Heart left ventricle (tissue), 16 donors: ENCODE data around the gene SKI. TPM values are rescaled to one million over a fixed set of nuclear protein-coding genes. Genes with fewer than 3 reads are reported as not detected.

Experiments
- ATAC-seq, 4 donors: fragments of 200-7000 bp; cut with Tn5 transposase; one replicate each; pipeline ENCODE4 v1.9.1; 2020 to 2022; ENCODE audit warnings: moderate library complexity in 4 of 4, mild to moderate bottlenecking in 3 of 4, moderate number of reproducible peaks in 1 of 4
- DNase-seq, 5 donors: peaks; one replicate each; pipeline ENCODE4 v3.0.0-alpha.2; 2020
- H3K27ac ChIP-seq, 12 donors: fragments of 200-600 bp; sonication (generic) in 4 of 12; one replicate each; pipeline versions ENCODE4 v1.5.0 to v1.8.0; 2016 to 2022; ENCODE audit warnings: mild to moderate bottlenecking in 2 of 12
- H3K27me3 ChIP-seq, 9 donors: fragments of 200-600 bp; sonication (generic) in 2 of 9; one replicate each; pipeline versions ENCODE4 v1.5.1 to v1.8.0; 2016 to 2022; ENCODE audit warnings: mild to moderate bottlenecking in 3 of 9
- H3K36me3 ChIP-seq, 9 donors: fragments of 200-600 bp; sonication (generic) in 2 of 9; one replicate each; pipeline versions ENCODE4 v1.5.0 to v1.8.0; 2018 to 2022; ENCODE audit warnings: mild to moderate bottlenecking in 2 of 9
- H3K4me1 ChIP-seq, 12 donors: fragments of 200-600 bp; sonication (generic) in 4 of 12; one replicate each; pipeline versions ENCODE4 v1.5.0 to v1.8.0; 2016 to 2022; ENCODE audit warnings: mild to moderate bottlenecking in 3 of 12
- H3K4me3 ChIP-seq, 12 donors: fragments of 200-600 bp; sonication (generic) in 4 of 12; one replicate each; pipeline versions ENCODE4 v1.5.0 to v1.8.0; 2017 to 2022; ENCODE audit warnings: mild to moderate bottlenecking in 9 of 12, moderate library complexity in 4 of 12
- H3K9me3 ChIP-seq, 12 donors: fragments of 200-600 bp; sonication (generic) in 4 of 12; one replicate each; pipeline versions ENCODE4 v1.5.0 to v1.8.0; 2016 to 2022; ENCODE audit warnings: mild to moderate bottlenecking in 1 of 12
- CTCF ChIP-seq, 12 donors: fragments of 200-600 bp; sonication (generic) in 4 of 12; IDR thresholded peaks; one replicate each; pipeline versions ENCODE4 v1.5.0 to v1.8.0; 2018 to 2022; ENCODE audit warnings: antibody characterized with exemption in 12 of 12, mild to moderate bottlenecking in 5 of 12
- POLR2A ChIP-seq, 2 donors: fragments of 450-650 bp; IDR thresholded peaks; one replicate each; pipeline ENCODE4 v1.6.1; 2017; ENCODE audit warnings: antibody characterized with exemption in 2 of 2, mild to moderate bottlenecking in 2 of 2, moderate library complexity in 2 of 2
- WGBS, 4 donors: extraction: QIAGEN DNeasy Blood & Tissue Kit in 2 of 4; methylation state at CpG; one replicate each; pipeline versions ENCODE4 v1.1.5 to v1.1.7; 2013 to 2018; 5-methylcytosine and 5-hydroxymethylcytosine counted together
- intact Hi-C, 10 donors: fragments of 100-400 bp; cut with DNase I; formaldehyde crosslinking; loops; one replicate each; pipeline versions ENCODE4 v1.11.1 to v1.14.2; 2022
- polyA plus RNA-seq, 2 donors: library from polyadenylated mRNA; stranded (reverse); fragments of 200-250 nt; gene quantifications; one replicate each; pipeline ENCODE4 v1.2.3, GENCODE V29; 2013
- total RNA-seq, 9 donors: library from RNA; depleted of rRNA in 2 of 9; stranded (reverse); fragments of >200 nt in 2 of 9; fragmentation: NEBNext Ultra II Directional in 3 of 9; extraction: Animal tissue kit (Norgen Biotek cat#: 25700) in 3 of 9; gene quantifications; one replicate each; pipeline versions ENCODE4 v1.1.0 to v1.2.4, GENCODE V29; 2016 to 2023
- donor health status: ischemic (EF 13 %, LVEDD 7.1; RV severe dilation, severe dysfunction).
- donor health status: healthy with polysubstance abuse.
- donor health status: DM: no; HTN: yes; CAD: no.
- donor health status: DM: no; HTN: no; CAD: no.
- donor health status: ischemic (EF 25% LVEDD 6.9; RV normal size, moderate dysfunction).
- donor health status: ischemic (EF 25% LVEDD 5.7; RV mildly dilated, moderate dysfunction).
- donor health status: healthy.
- donor health status: DM: yes; HTN: yes; CAD: no.
- donor health status: ischemic (EF 35%, LVEDD 5.7; RV mildly dilated, moderate dysfunction).
- donor health status: nonischemic (EF 11% LVEDD 7.7; RV severe dilation, severe dysfunction).
- donor health status: DM: yes; HTN: yes; CAD: no.
- donor health status: PGD.
- donor health status: ischemic (EF 29% LVEDD 5.4; RV normal size, mild dysfunction).
- donor health status: nonischemic (EF 23%, LVEDD 6.1; RV moderate dilation, normal function).

Gene SKI
- total and polyA plus RNA-seq, 11 donors, result 16.9 to 52.7 (median 38.9) TPM

- no peak overlapping the region for H3K4me3 ChIP-seq
- WGBS, 4 donors, result 92 to 96% (median 95%) methylated on average over 12 to 25 of the region's 25 CpGs
- intact Hi-C loops, result no loop called here
These were observed 12.0 kb upstream of the SKI start for GRCh38 chr1:2215909-2216766.

DNA sequence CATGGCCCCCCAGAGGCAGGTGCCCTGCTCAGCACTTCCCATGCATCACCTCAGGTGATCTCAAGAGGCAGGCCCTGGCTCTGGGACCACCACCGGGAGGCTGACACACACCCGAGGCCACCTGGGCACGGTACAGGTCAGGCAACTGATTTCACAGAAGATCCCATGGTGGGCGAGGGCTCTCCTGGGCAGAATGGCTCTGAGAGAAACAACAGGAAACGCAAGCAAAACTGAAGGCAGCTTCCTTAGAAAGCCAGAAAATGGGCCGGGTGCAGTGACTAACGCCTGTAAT lies 11.4 kb upstream of the SKI start:
- Histone ChIP-seq H3K9me3 (no peaks in the 10 kb centered on the region), H3K4me1 (peaks cover 16 to 41% (median 35%) of the 10 kb centered on the region in 12 donors), H3K36me3 (no peaks in the 10 kb centered on the region), H3K27ac (no peak overlapping the region), H3K27me3 (no peaks in the 10 kb centered on the region), H3K4me3 (no peak overlapping the region)
- intact Hi-C loops, result no loop called here
- WGBS, 4 donors, result 73 to 94% (median 83%) methylated on average over 3 to 7 of the region's 7 CpGs
- DNase-seq (peak in 2 of 5 donors; percentile 17 to 63), ATAC-seq (no peak)
- TF ChIP-seq CTCF (IDR thresholded peaks at IDR 0.05) (no peak), POLR2A (IDR thresholded peaks at IDR 0.05) (no peak)

More at GRCh38 chr1:2215909-2216766, 12.0 kb upstream of the SKI start:
- peak in 3 of 5 donors; percentile 16 to 28 (median 26) for DNase-seq
- Histone ChIP-seq H3K4me1 (peaks cover 16 to 45% (median 37%) of the 10 kb centered on the region in 12 donors), H3K36me3 (no peaks in the 10 kb centered on the region), H3K27me3 (no peaks in the 10 kb centered on the region), H3K9me3 (no peaks in the 10 kb centered on the region), H3K27ac (no peak overlapping the region)
- ATAC-seq, result no peak
- no peak for TF ChIP-seq POLR2A (IDR thresholded peaks at IDR 0.05)

DNA sequence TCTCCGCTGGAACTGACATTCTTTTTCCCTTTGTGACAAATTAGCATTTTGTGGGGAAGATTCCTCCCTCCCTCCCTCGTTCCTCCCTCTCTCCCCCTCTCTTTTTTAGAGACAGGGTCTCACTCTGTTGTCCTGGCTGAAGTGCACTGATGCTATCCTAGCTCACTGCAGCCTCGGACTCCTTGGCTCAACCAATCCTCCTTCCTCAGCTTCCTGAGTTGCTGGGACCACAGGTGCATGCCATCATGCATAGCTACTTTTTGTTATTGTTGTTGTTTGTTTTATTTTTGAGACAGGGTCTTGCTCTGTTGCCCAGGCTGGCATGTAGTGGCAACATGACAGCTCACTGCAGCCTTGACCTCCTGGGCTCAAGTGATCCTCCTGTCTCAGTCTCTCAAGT lies 6.8 kb upstream of the SKI start:
- intact Hi-C loops, result no loop called here
- WGBS, 4 donors, result 89 to 94% (median 91%) methylated on average over 3 of the region's 3 CpGs
- no peak overlapping the region for H3K27ac ChIP-seq
- no peak for ATAC-seq
- no peak overlapping the region for H3K4me3 ChIP-seq
- no peaks in the 10 kb centered on the region for H3K9me3 ChIP-seq
- no peak for DNase-seq
- no peaks in the 10 kb centered on the region for H3K36me3 ChIP-seq
- H3K4me1 ChIP-seq, result peaks cover 0 to 12% (median under 1%) of the 10 kb centered on the region in 12 donors
- TF ChIP-seq CTCF (IDR thresholded peaks at IDR 0.05), result no peak
- TF ChIP-seq POLR2A (IDR thresholded peaks at IDR 0.05), result no peak
- no peaks in the 10 kb centered on the region for H3K27me3 ChIP-seq

GRCh38 chr1:2224170-2224584 lies 3.9 kb upstream of the SKI start:
- TF ChIP-seq POLR2A (IDR thresholded peaks at IDR 0.05) (no peak), CTCF (IDR thresholded peaks at IDR 0.05) (no peak)
- intact Hi-C loops, result no loop called here
- no peak overlapping the region for H3K27ac ChIP-seq
- 88 to 98% (median 91%) methylated on average over 7 of the region's 7 CpGs for WGBS, 4 donors
- no peak overlapping the region for H3K4me3 ChIP-seq
- ATAC-seq, result no peak
- no peaks in the 10 kb centered on the region for H3K27me3 ChIP-seq
- no peaks in the 10 kb centered on the region for H3K9me3 ChIP-seq
- no peaks in the 10 kb centered on the region for H3K36me3 ChIP-seq
- DNase-seq, result no peak
- H3K4me1 ChIP-seq, result peaks cover 0 to 19% (median 6%) of the 10 kb centered on the region in 12 donors
